Cardiac muscle cell (in vitro differentiated cells and primary cell): ENCODE results near the gene NME7. TPM values are rescaled to one million over a fixed set of nuclear protein-coding genes. Genes with fewer than 3 reads are reported as not detected.
A peak's percentile ranks its signal among the peaks of the same experiment; 100 is the strongest.

Experiments used
- DNase-seq, 2 donors: peaks; one replicate each; pipeline versions ENCODE4 v3.0.0 to v3.0.0-alpha.2; 2010 to 2017; ENCODE audit warnings: low read depth in 1 of 2, low spot score in 1 of 2
- H3K27ac ChIP-seq: fragments of 200-600 bp; sonication (generic); 2 replicates; pipeline ENCODE4 v1.5.1; 2016
- H3K27me3 ChIP-seq: fragments of 200-600 bp; sonication (generic); 2 replicates; pipeline ENCODE4 v1.6.0; 2016; ENCODE audit warnings: control low read depth
- H3K36me3 ChIP-seq: fragments of 200-600 bp; sonication (generic); 2 replicates; pipeline ENCODE4 v1.5.1; 2016; ENCODE audit warnings: control low read depth
- H3K4me1 ChIP-seq: fragments of 200-600 bp; sonication (generic); 2 replicates; pipeline ENCODE4 v1.8.1; 2017; ENCODE audit warnings: low read depth, mild to moderate bottlenecking, mixed run types
- H3K4me3 ChIP-seq: fragments of 200-600 bp; sonication (generic); 2 replicates; pipeline ENCODE4 v1.5.1; 2016; ENCODE audit warnings: mild to moderate bottlenecking
- H3K9me3 ChIP-seq: fragments of 200-600 bp; sonication (generic); 2 replicates; pipeline ENCODE4 v1.5.1; 2017; ENCODE audit warnings: low read depth, mild to moderate bottlenecking, control low read depth
- CTCF ChIP-seq: IDR thresholded peaks from 2 replicates; pipeline ENCODE4 v1.5.1; 2012; ENCODE audit warnings: low read depth, mild to moderate bottlenecking, low read length
- polyA plus RNA-seq: library from polyadenylated mRNA; unstranded; fragments of >200 nt; fragmentation: Nextera tagmentation; extraction: Ambion mirVana; gene quantifications from 2 replicates; pipeline ENCODE4 v1.2.1, GENCODE V29; 2016
- total RNA-seq: library from RNA; depleted of rRNA; stranded (reverse); fragments of >200 nt; gene quantifications from 2 replicates; pipeline ENCODE4 v1.2.3, GENCODE V29; 2016

The NME7 gene
- total and polyA plus RNA-seq, 2 experiments from 2014 or later: 10.1 to 110 TPM

GRCh38 chr1:169087876-169088275 is 279.7 kb downstream of the NME7 start:
- Histone ChIP-seq H3K9me3 (no peaks in the 10 kb centered on the region), H3K36me3 (no peaks in the 10 kb centered on the region), H3K27me3 (no peaks in the 10 kb centered on the region), H3K27ac (peak overlapping the region; percentile 90), H3K4me1 (peaks cover 57% of the 10 kb centered on the region), H3K4me3 (no peak overlapping the region)
- no peak for TF ChIP-seq CTCF
- no peak for DNase-seq

- Histone ChIP-seq H3K9me3 (no peaks in the 10 kb centered on the region), H3K36me3 (no peaks in the 10 kb centered on the region), H3K27me3 (no peaks in the 10 kb centered on the region), H3K27ac (peak overlapping the region; percentile 90), H3K4me3 (no peak overlapping the region), H3K4me1 (peaks cover 57% of the 10 kb centered on the region)
- DNase-seq: peak; percentile 78 to 79
- no peak for TF ChIP-seq CTCF
These were observed 280.8 kb downstream of the NME7 start for GRCh38 chr1:169086603-169087455.

GRCh38 chr1:169085911-169086310 is 281.7 kb downstream of the NME7 start:
- Histone ChIP-seq H3K27ac (peak overlapping the region; percentile 90), H3K4me3 (no peak overlapping the region), H3K27me3 (no peaks in the 10 kb centered on the region), H3K9me3 (no peaks in the 10 kb centered on the region), H3K4me1 (peaks cover 54% of the 10 kb centered on the region), H3K36me3 (no peaks in the 10 kb centered on the region)
- no peak for TF ChIP-seq CTCF
- DNase-seq: no peak

Other genes with a start within 250 kb of the NME7 start
- 11.1 and 17.3 TPM in 2 replicates for gene BLZF1, start 398 bp upstream of the NME7 start, total RNA-seq
- 19.7 and 20.8 TPM in 2 replicates for gene BLZF1, start 398 bp upstream of the NME7 start, polyA plus RNA-seq
- gene CCDC181, start 59.7 kb upstream of the NME7 start, total RNA-seq: 3.6 and 5.9 TPM in 2 replicates
- gene CCDC181, start 59.7 kb upstream of the NME7 start, polyA plus RNA-seq: 5.1 and 6.5 TPM in 2 replicates
- 16.2 and 18.6 TPM in 2 replicates for gene SLC19A2, start 118.1 kb upstream of the NME7 start, total RNA-seq
- gene SLC19A2, start 118.1 kb upstream of the NME7 start, polyA plus RNA-seq: 8.8 and 19.4 TPM in 2 replicates
- gene F5, start 218.7 kb upstream of the NME7 start, total RNA-seq: not detected in 2 replicates
- 0.01 and 0.17 TPM in 2 replicates for gene F5, start 218.7 kb upstream of the NME7 start, polyA plus RNA-seq